Dermis blood vessel endothelial cell (primary cell): ENCODE results near the gene HAUS6. TPM values are rescaled to one million over a fixed set of nuclear protein-coding genes. Genes with fewer than 3 reads are reported as not detected.
"Not testable (repeated sequence)": the region's sequence is repeated elsewhere in the genome, so short reads cannot be mapped to it uniquely, and the experiment has no call there.

ENCODE experiments used
- DNase-seq: peaks from one replicate; pipeline ENCODE4 v3.0.0; 2010
- total RNA-seq: library from RNA; depleted of rRNA; stranded (reverse); fragments of >200 nt; gene quantifications from 2 replicates; pipeline ENCODE4 v1.2.3, GENCODE V29; 2014

The HAUS6 gene
- total RNA-seq: 18.4 and 23.8 TPM in 2 replicates

- peak; percentile 99 for DNase-seq
These were observed at the start of gene HAUS6 for GRCh38 chr9:19102631-19103345. Gene HAUS6, minus strand, starts transcription at chr9:19102904. Its CDS starts 253 bp downstream, at chr9:19102651.

- DNase-seq: not testable (repeated sequence)
These were observed 49.4 kb upstream of the HAUS6 start for GRCh38 chr9:19152160-19152498.

GRCh38 chr9:19151425-19152159 lies 48.9 kb upstream of the HAUS6 start:
- no peak for DNase-seq

GRCh38 chr9:19149230-19149629 lies 46.5 kb upstream of the HAUS6 start:
- no peak for DNase-seq

- peak; percentile 33 for DNase-seq
These were observed 45.5 kb upstream of the HAUS6 start for GRCh38 chr9:19148187-19148586.

GRCh38 chr9:19146441-19147024 lies 43.8 kb upstream of the HAUS6 start:
- no peak for DNase-seq

- no peak for DNase-seq
These were observed 43.2 kb upstream of the HAUS6 start for GRCh38 chr9:19145881-19146280.

- no peak for DNase-seq
These were observed 37.6 kb upstream of the HAUS6 start for GRCh38 chr9:19140259-19140658.

- no peak for DNase-seq
These were observed 35.4 kb upstream of the HAUS6 start for GRCh38 chr9:19138084-19138483.

- no peak for DNase-seq
These were observed 34.6 kb upstream of the HAUS6 start for GRCh38 chr9:19137282-19137681.

- DNase-seq: no peak
These were observed 33.4 kb upstream of the HAUS6 start for GRCh38 chr9:19136129-19136528.

- no peak for DNase-seq
These were observed 31.0 kb upstream of the HAUS6 start for GRCh38 chr9:19133549-19134345.

- no peak for DNase-seq
These were observed 27.7 kb upstream of the HAUS6 start for GRCh38 chr9:19130436-19130835.

GRCh38 chr9:19127871-19128500 lies 25.3 kb upstream of the HAUS6 start:
- peak; percentile 50 for DNase-seq

- DNase-seq: no peak
These were observed 21.7 kb upstream of the HAUS6 start for GRCh38 chr9:19124430-19124793.

- DNase-seq: no peak
These were observed 19.9 kb upstream of the HAUS6 start for GRCh38 chr9:19122490-19123042.

GRCh38 chr9:19120877-19121276 lies 18.2 kb upstream of the HAUS6 start:
- no peak for DNase-seq

GRCh38 chr9:19119801-19120440 lies 17.2 kb upstream of the HAUS6 start:
- no peak for DNase-seq

- DNase-seq: peak; percentile 35
These were observed 16.5 kb upstream of the HAUS6 start for GRCh38 chr9:19119246-19119645.

- no peak for DNase-seq
These were observed 14.5 kb upstream of the HAUS6 start for GRCh38 chr9:19117039-19117716.

- DNase-seq: no peak
These were observed 13.5 kb upstream of the HAUS6 start for GRCh38 chr9:19116107-19116790.
